Aorta (tissue), 5 donors: Measurements from ENCODE around the gene PLEKHH3. TPM values are rescaled to one million over a fixed set of nuclear protein-coding genes. Genes with fewer than 3 reads are reported as not detected.

Experiments
- ATAC-seq: fragments of 200-7000 bp; cut with Tn5 transposase; one replicate; pipeline ENCODE4 v1.9.1; 2022; ENCODE audit warnings: moderate library complexity; ENCODE audit not compliant: low FRiP score
- DNase-seq, 2 donors: peaks; one replicate each; pipeline ENCODE4 v3.0.0-alpha.2; 2020
- H3K27ac ChIP-seq, 2 donors: one replicate each; pipeline ENCODE4 v1.5.1; 2013; ENCODE audit warnings: low read length in 2 of 2, mild to moderate bottlenecking in 2 of 2, moderate library complexity in 2 of 2, control low read depth in 1 of 2, inconsistent platforms in 1 of 2, low read depth in 1 of 2
- H3K27me3 ChIP-seq, 2 donors: one replicate each; pipeline ENCODE4 v1.6.1; 2013; ENCODE audit warnings: control low read depth in 1 of 2, low read length in 1 of 2, mild to moderate bottlenecking in 1 of 2, moderate library complexity in 1 of 2; ENCODE audit not compliant: insufficient read depth in 2 of 2, control insufficient read depth in 1 of 2
- H3K36me3 ChIP-seq, 2 donors: one replicate each; pipeline ENCODE4 v1.6.1; 2013; ENCODE audit warnings: control low read depth in 1 of 2, low read length in 1 of 2, mild to moderate bottlenecking in 1 of 2; ENCODE audit not compliant: insufficient read depth in 2 of 2, control insufficient read depth in 1 of 2
- H3K4me1 ChIP-seq, 2 donors: one replicate each; pipeline ENCODE4 v1.6.1; 2013; ENCODE audit warnings: low read length in 2 of 2, control low read depth in 1 of 2, mild to moderate bottlenecking in 1 of 2, moderate library complexity in 1 of 2; ENCODE audit not compliant: insufficient read depth in 2 of 2, control insufficient read depth in 1 of 2
- H3K4me3 ChIP-seq, 2 donors: one replicate each; pipeline ENCODE4 v1.5.1; 2013; ENCODE audit warnings: low read length in 2 of 2, control low read depth in 1 of 2, mild to moderate bottlenecking in 1 of 2
- H3K9me3 ChIP-seq: one replicate; pipeline ENCODE4 v1.6.1; 2013; ENCODE audit warnings: mild to moderate bottlenecking, low read length; ENCODE audit not compliant: control insufficient read depth
- WGBS, 2 donors: extraction: QIAGEN DNeasy Blood & Tissue Kit; methylation state at CpG; one replicate each; pipeline ENCODE4 v1.1.7; 2013; 5-methylcytosine and 5-hydroxymethylcytosine counted together
- intact Hi-C, 2 donors: fragments of 100-400 bp; cut with DNase I; formaldehyde crosslinking; loops; one replicate each; pipeline versions ENCODE4 v1.14.2 to v1.15.0; 2022
- polyA plus RNA-seq, 2 donors: library from polyadenylated mRNA; stranded (reverse); fragments of 200-250 nt; gene quantifications; one replicate each; pipeline ENCODE4 v1.2.3, GENCODE V29; 2013
- total RNA-seq, 2 donors: library from RNA; stranded (reverse); fragmentation: NEBNext Ultra II Directional; extraction: Animal tissue kit (Norgen Biotek cat#: 25700); gene quantifications; one replicate each; pipeline ENCODE4 v1.2.1, GENCODE V29; 2021
- donor health status: healthy with polysubstance abuse.
- donor health status: Bipolar disorder and iron deficiency.
- donor health status: DM: no; HTN: no; CAD: no.
- donor health status: DM: no; HTN: no; CAD: no.
- donor health status: DM: yes; HTN: yes; CAD: no.

The PLEKHH3 gene
- total and polyA plus RNA-seq, 4 donors, result 10.0 to 59.3 (median 37.2) TPM

GRCh38 chr17:42659079-42659931 is 17.5 kb downstream of the PLEKHH3 start, which contains the start of gene TUBG2:
TUBG2 (plus strand) TSS chr17:42659284; CDS start chr17:42659504, 220 bp downstream.
- 1% methylated on average over 47 to 58 of the region's 59 CpGs for WGBS, 2 donors
- Histone ChIP-seq H3K36me3 (no peaks in the 10 kb centered on the region), H3K27me3 (no peaks in the 10 kb centered on the region), H3K9me3 (no peaks in the 10 kb centered on the region), H3K4me1 (no peaks in the 10 kb centered on the region), H3K4me3 (peak within 1 kb of the TSS; percentile 30 to 66), H3K27ac (peak within 1 kb of the TSS; percentile 9 to 81)
- ATAC-seq (peak; percentile 93), DNase-seq (peak; percentile 93 to 96)
- intact Hi-C loops, result loop anchor here in 1 of 2 donors (5.0 kb wide), 1 partner anchor 47 kb away; no protein-coding TSS in a partner anchor

DNA sequence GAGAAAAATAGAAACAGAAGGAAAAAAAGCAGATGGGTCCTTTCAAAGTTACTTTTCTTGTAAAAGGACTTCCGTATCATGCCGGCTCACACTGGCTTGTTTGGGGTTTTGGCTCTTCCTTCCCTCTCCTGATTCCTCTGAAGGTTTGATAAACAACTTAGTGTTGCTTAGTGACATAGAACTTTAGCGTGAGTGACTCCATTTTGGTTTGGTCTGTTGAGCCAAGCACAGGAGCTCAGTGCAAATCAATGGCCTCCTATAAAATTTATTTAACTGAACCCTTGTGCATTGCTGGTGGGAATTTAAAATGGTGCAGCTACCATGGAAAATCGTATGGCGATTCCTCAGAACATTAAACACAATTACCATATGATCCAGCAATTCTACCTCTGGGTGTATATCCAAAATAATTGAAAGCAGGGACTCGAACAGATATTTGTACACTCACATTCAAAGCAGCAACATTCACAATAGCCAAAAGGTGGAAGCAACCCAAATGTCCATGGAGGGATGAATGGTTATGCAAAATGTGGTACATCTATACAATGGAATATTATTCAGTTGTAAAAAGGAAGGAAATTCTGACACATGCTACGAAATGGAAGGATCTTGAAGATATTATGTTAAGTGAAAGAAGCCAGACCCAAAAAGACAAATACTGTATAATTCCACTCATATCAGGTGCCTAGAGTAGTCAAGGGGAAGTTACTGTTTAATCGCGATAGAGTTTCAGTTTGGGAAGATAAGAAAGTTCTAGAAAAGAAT is 18.8 kb downstream of the PLEKHH3 start:
- no peak overlapping the region for H3K27ac ChIP-seq
- no peaks in the 10 kb centered on the region for H3K9me3 ChIP-seq
- intact Hi-C loops, result loop anchor here in 1 of 2 donors (5.0 kb wide), 1 partner anchor 46 kb away; no protein-coding TSS in a partner anchor
- DNase-seq (no peak), ATAC-seq (no peak)
- H3K4me3 ChIP-seq, result no peak overlapping the region
- H3K4me1 ChIP-seq, result no peaks in the 10 kb centered on the region
- H3K27me3 ChIP-seq, result no peaks in the 10 kb centered on the region
- H3K36me3 ChIP-seq, result no peaks in the 10 kb centered on the region
- 93 to 94% methylated on average over 9 of the region's 9 CpGs for WGBS, 2 donors

DNA sequence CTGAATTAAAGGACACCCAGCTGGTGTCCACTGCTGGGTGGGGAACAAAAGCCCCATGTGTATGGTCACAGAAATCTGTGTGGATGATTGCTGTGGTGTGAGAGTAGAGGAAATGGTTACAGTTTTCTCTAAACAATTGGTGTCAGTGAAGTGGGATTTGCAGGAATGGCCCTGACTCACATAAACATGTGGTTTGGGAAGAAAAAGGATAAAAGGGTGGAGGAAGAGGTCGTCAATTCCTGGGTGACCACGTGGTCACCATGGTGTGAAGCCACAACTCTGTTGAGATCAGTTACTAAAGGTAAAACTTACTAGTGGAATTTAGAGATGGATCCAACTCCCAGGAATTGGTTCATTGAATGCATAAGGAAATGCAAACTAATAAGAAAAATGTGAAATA is 21.3 kb downstream of the PLEKHH3 start:
- no peak for DNase-seq
- H3K36me3 ChIP-seq, result no peaks in the 10 kb centered on the region
- H3K4me3 ChIP-seq, result no peak overlapping the region
- no peak overlapping the region for H3K27ac ChIP-seq
- intact Hi-C loops, result loop anchor here in 1 of 2 donors (5.0 kb wide), 1 partner anchor 43 kb away; no protein-coding TSS in a partner anchor
- WGBS, 2 donors, result 72 to 73% methylated on average over 2 of the region's 2 CpGs
- no peaks in the 10 kb centered on the region for H3K4me1 ChIP-seq
- ATAC-seq, result no peak
- no peaks in the 10 kb centered on the region for H3K9me3 ChIP-seq
- no peaks in the 10 kb centered on the region for H3K27me3 ChIP-seq

DNA sequence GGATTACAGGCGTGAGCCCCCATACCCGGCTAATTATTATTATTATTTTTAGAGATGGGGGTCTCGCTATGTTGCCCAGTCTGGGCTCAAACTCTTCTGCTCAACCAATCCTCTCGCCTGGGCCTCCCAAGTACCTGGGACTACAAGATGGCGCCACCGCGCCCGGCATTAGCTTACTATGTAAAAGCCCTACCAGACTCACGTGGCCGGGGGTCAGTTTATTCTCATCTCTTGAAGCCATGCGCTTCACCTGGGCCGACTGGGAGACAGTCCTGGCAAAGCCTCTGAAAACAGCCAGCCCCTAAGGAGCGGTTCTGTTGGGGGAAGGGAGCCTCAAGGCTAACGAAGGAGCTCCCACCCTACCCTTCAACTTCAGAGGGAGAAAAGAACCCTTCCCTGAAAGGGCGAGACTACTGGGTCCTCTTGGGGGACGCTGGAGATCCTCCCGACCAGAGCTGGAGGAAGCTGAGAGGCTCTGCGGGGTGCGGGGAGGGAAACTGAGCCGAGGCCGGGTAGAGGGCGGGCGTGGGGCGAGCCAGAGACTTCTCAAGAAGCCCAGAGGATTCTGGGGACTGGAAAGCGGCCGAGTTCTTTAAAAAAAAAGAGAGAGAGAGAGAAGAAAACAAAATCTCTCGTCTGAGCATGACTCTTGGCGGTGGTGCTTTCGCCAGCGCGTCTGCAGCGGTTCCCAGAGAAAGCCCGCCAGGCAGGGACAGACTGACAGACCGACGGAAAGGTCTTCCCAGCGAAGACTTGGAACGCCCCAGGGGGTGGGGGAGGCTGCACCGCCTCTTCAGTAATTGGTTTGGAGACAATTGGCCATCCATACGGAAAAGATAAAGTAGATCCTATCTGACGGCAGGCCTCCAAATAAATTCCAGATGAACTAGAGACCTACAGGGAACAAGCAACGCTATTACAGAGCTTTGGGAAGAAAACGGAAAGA is 23.3 kb downstream of the PLEKHH3 start:
- Histone ChIP-seq H3K27ac (peak overlapping the region in 1 of 2 donors; percentile 52), H3K4me3 (peak overlapping the region; percentile 33 to 36), H3K27me3 (no peaks in the 10 kb centered on the region), H3K4me1 (no peaks in the 10 kb centered on the region), H3K9me3 (no peaks in the 10 kb centered on the region), H3K36me3 (no peaks in the 10 kb centered on the region)
- DNase-seq, result peak; percentile 79 to 87
- intact Hi-C loops, result no loop called here
- ATAC-seq, result peak; percentile 88
- 23 to 24% methylated on average over 41 to 42 of the region's 42 CpGs for WGBS, 2 donors

DNA sequence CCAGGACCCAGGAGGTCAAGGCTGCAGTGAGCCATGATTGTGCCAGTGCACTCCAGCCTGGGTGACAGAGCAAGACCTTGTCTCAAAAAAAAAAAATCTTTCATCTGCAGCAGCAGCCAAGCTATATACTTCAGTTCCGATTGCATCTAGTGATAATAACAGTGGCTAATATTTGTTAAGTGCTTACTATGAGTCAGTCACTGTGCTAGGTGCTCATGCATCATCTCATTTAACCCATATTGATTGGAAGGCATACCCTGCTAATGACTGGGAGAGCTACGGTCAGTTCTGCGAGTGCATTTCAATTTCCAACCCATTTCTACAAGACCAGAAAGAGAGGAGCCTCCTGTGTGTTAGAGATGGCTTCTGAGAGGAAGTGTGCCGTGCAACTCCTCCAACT is 25.4 kb downstream of the PLEKHH3 start:
- Histone ChIP-seq H3K27me3 (no peaks in the 10 kb centered on the region), H3K36me3 (no peaks in the 10 kb centered on the region), H3K4me1 (no peaks in the 10 kb centered on the region), H3K4me3 (no peak overlapping the region), H3K27ac (no peak overlapping the region), H3K9me3 (no peaks in the 10 kb centered on the region)
- 80 to 83% methylated on average over 4 of the region's 4 CpGs for WGBS, 2 donors
- intact Hi-C loops, result no loop called here
- ATAC-seq (no peak), DNase-seq (no peak)

DNA sequence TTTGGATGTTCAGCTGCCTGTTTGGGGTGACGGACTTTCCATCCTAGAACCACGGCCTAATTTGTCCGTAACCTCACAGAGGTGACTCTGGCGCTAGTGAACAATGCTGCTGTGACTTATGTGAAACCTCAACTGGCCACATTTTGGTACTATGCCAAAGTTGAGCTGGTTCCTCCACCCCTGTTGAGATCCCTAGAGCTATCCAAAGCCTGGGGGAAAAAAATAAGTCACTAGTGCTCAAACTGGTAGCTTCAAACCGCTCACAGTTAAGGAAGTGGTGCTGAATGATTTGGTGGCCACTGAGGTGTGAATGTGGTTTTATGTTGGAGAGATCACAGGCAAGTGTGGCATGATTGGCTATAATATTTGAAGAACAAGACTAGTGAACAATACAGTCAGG is 29.0 kb downstream of the PLEKHH3 start:
- intact Hi-C loops, result no loop called here
- 85 to 87% methylated on average over 5 of the region's 5 CpGs for WGBS, 2 donors

DNA sequence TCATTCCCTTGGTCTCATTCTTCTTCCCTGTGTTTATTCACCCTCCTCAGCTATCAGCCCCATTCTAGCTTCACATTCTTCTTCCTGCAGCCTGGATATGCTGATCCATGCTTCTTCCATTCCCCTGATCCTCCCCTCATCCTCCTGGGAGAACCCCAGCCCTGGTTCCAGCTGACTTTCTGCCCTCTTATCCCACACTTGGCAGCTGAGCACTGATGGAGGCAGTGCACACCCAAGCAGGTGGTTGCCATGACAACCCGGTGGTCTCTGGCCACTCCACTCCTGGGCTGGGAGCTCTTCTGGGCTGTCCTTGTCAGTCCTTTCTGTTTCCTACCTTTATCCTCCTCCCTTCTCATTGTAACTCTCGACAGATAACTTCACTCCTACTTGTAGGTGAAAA is 34.5 kb downstream of the PLEKHH3 start:
- Histone ChIP-seq H3K27ac (no peak overlapping the region), H3K4me3 (no peak overlapping the region), H3K4me1 (no peaks in the 10 kb centered on the region), H3K9me3 (no peaks in the 10 kb centered on the region), H3K36me3 (no peaks in the 10 kb centered on the region), H3K27me3 (no peaks in the 10 kb centered on the region)
- intact Hi-C loops, result no loop called here
- ATAC-seq (no peak), DNase-seq (no peak)
- 51 to 54% methylated on average over 2 of the region's 2 CpGs for WGBS, 2 donors

More for the DNA sequence above, 29.0 kb downstream of the PLEKHH3 start:
- H3K27me3 ChIP-seq, result no peaks in the 10 kb centered on the region
- no peak overlapping the region for H3K4me3 ChIP-seq
- no peak for ATAC-seq
- no peaks in the 10 kb centered on the region for H3K36me3 ChIP-seq
- H3K9me3 ChIP-seq, result no peaks in the 10 kb centered on the region
- no peak overlapping the region for H3K27ac ChIP-seq
- no peaks in the 10 kb centered on the region for H3K4me1 ChIP-seq
- no peak for DNase-seq

GRCh38 chr17:42640121-42640520 is 36.7 kb downstream of the PLEKHH3 start:
- no peak overlapping the region for H3K4me3 ChIP-seq
- 87 to 89% methylated on average over 4 of the region's 4 CpGs for WGBS, 2 donors
- ATAC-seq (no peak), DNase-seq (no peak)
- intact Hi-C loops, result no loop called here
- H3K9me3 ChIP-seq, result no peaks in the 10 kb centered on the region
- H3K27ac ChIP-seq, result no peak overlapping the region
- no peaks in the 10 kb centered on the region for H3K4me1 ChIP-seq
- no peaks in the 10 kb centered on the region for H3K27me3 ChIP-seq
- H3K36me3 ChIP-seq, result no peaks in the 10 kb centered on the region
